Measurements from ENCODE around the gene DAAM1.

DNA sequence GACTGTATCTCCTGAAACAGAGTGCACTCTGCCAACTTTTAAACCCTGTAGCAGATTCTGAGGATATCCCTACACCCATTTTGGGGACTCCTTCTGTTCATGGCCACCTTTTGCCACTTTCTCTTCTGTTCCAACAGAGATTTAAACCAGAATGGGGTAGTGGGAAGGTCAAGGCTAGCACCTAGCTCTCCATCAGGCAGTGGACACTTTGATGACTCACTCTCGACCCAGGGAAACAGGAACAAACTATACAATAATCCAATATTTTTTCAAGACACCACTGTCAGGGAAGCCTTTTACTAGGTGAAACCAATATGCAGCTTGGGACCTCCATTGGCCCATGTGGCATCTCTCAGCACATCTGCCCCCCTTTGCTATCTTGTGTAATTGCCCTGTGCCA lies 103.6 kb downstream of the DAAM1 start:
- TF ChIP-seq, protein P1, sequence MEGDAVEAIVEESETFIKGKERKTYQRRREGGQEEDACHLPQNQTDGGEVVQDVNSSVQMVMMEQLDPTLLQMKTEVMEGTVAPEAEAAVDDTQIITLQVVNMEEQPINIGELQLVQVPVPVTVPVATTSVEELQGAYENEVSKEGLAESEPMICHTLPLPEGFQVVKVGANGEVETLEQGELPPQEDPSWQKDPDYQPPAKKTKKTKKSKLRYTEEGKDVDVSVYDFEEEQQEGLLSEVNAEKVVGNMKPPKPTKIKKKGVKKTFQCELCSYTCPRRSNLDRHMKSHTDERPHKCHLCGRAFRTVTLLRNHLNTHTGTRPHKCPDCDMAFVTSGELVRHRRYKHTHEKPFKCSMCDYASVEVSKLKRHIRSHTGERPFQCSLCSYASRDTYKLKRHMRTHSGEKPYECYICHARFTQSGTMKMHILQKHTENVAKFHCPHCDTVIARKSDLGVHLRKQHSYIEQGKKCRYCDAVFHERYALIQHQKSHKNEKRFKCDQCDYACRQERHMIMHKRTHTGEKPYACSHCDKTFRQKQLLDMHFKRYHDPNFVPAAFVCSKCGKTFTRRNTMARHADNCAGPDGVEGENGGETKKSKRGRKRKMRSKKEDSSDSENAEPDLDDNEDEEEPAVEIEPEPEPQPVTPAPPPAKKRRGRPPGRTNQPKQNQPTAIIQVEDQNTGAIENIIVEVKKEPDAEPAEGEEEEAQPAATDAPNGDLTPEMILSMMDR (IDR thresholded peaks at IDR 0.05): no peak
- no peak for TF ChIP-seq POLR2A (IDR thresholded peaks at IDR 0.05)
